ENCODE measurements around the gene NACC1. TPM values are rescaled to one million over a fixed set of nuclear protein-coding genes. Genes with fewer than 3 reads are reported as not detected.

The NACC1 gene
- total and polyA plus RNA-seq, 2 donors (not counting 3 experiments of a cell fraction or from before 2014, with no cell fraction given): 97.6 to 120 TPM

- Histone ChIP-seq H3K79me2 (ENCODE audit: control insufficient read depth, insufficient read depth, low read length) (no peaks in the 10 kb centered on the region), H3K4me2 (ENCODE audit: insufficient read depth, low read length) (peak overlapping the region; percentile 42), H3K9ac (replicated peaks; ENCODE audit: extremely low read depth, insufficient read depth, low read length) (peak overlapping the region; percentile 84), H3K9me3 (replicated peaks; ENCODE audit: control insufficient read depth, insufficient read depth, low read length) (no peaks in the 10 kb centered on the region), H4K20me1 (replicated peaks; ENCODE audit: control insufficient read depth, extremely low read depth, insufficient read depth, low read length) (no peaks in the 10 kb centered on the region), H2AFZ (ENCODE audit: low read depth, low read length) (peak overlapping the region; percentile 29), H3K36me3 (ENCODE audit: control insufficient read depth in 2 of 2, extremely low read depth in 1 of 2, insufficient read depth in 2 of 2, low read length in 2 of 2) (no peaks in the 10 kb centered on the region), H3K4me3 (replicated peaks in 1 of 3; ENCODE audit: insufficient read depth in 1 of 3, low read depth in 1 of 3, low read length in 3 of 3) (peak overlapping the region in 1 of 3 experiments; percentile 28), H3K4me1 (ENCODE audit: control insufficient read depth, extremely low read depth, insufficient read depth, low read length) (peaks cover 44% of the 10 kb centered on the region), H3K9me1 (replicated peaks; ENCODE audit: control insufficient read depth, extremely low read depth, insufficient read depth, low read length) (no peaks in the 10 kb centered on the region), H3K27me3 (ENCODE audit: control insufficient read depth in 2 of 2, insufficient read depth in 2 of 2, low read length in 2 of 2) (no peaks in the 10 kb centered on the region), H3K27ac (ENCODE audit: insufficient read depth, low read depth, low read length) (peak overlapping the region; percentile 99)
- no peak for TF ChIP-seq CTCF (IDR thresholded peaks at IDR 0.05; ENCODE audit: extremely low read depth in 1 of 2, insufficient read depth in 1 of 2, low read depth in 1 of 2, low read length in 2 of 2)
- TF ChIP-seq FOS (IDR thresholded peaks at IDR 0.05; ENCODE audit: borderline replicate concordance, insufficient read depth, low read length): no peak
- TF ChIP-seq JUN (IDR thresholded peaks at IDR 0.05; ENCODE audit: borderline replicate concordance, insufficient read depth, insufficient read length, low read depth): no peak
- TF ChIP-seq GATA2 (IDR thresholded peaks at IDR 0.05; ENCODE audit: insufficient read depth, insufficient read length, low read depth, low read length): no peak
- peak; percentile 69 for TF ChIP-seq POLR2A (IDR thresholded peaks at IDR 0.05; ENCODE audit: low read depth, low read length)
- TF ChIP-seq MAX (IDR thresholded peaks at IDR 0.05; ENCODE audit: insufficient read depth, insufficient read length): no peak
- TF ChIP-seq MYC (IDR thresholded peaks at IDR 0.05; ENCODE audit: low read depth, low read length): no peak
- TF ChIP-seq EZH2 (IDR thresholded peaks at IDR 0.05; ENCODE audit: borderline replicate concordance, low read depth, low read length, severe bottlenecking): no peak
- peak; percentile 61 for TF ChIP-seq POLR2AphosphoS5 (IDR thresholded peaks at IDR 0.05; ENCODE audit: insufficient read depth, low read depth, low read length)
- BruUV-seq (replicated peaks): TSS peak; percentile 58
- intact Hi-C loops (cut with micrococcal nuclease): loop anchor here (1.0 kb wide), 1 partner anchor 8 kb away; no protein-coding TSS in a partner anchor
- ChIA-PET POLR2A (interaction anchor here (0.7 to 3.3 kb wide), 3 partner anchors 8 to 21 kb away, joined by 3 to 25 read pairs (median 21); no protein-coding TSS in a partner anchor), CTCF (interaction anchor here (1.0 to 2.8 kb wide), 14 partner anchors 7 to 185 kb away, joined by 3 to 24 read pairs (median 4); partner anchors contain the start of genes IER2 and STX10)
- DNase-seq (ENCODE audit: low read depth, low spot score): peak; percentile 97
- dilution Hi-C loops (cut with MboI; ENCODE audit: extremely low pct_ligation_motif_present, low sequenced_read_pairs): no loop called here
- FAIRE-seq: peak; percentile 98
These were observed 44.9 kb downstream of the NACC1 start for GRCh38 chr19:13162724-13163608.
